KOPT-K1 (cell line): ENCODE data around the gene IFNLR1.
"Not testable (repeated sequence)": the region's sequence is repeated elsewhere in the genome, so short reads cannot be mapped to it uniquely, and the experiment has no call there.

ENCODE experiments used
- H3K27ac ChIP-seq: fragments of 200-600 bp; sonication (generic); 2 replicates; pipeline ENCODE4 v1.5.1; 2016; ENCODE audit warnings: antibody characterized with exemption, mild to moderate bottlenecking, low read depth, low read length; ENCODE audit not compliant: poor library complexity, severe bottlenecking
- H3K36me3 ChIP-seq: fragments of 200-600 bp; sonication (generic); 2 replicates; pipeline ENCODE4 v1.5.1; 2017; ENCODE audit warnings: antibody characterized with exemption, mild to moderate bottlenecking, low read length, moderate library complexity; ENCODE audit not compliant: insufficient read depth
- H3K9me3 ChIP-seq: fragments of 200-600 bp; sonication (generic); 2 replicates; pipeline ENCODE4 v1.5.1; 2017; ENCODE audit warnings: antibody characterized with exemption, low read length, mild to moderate bottlenecking; ENCODE audit not compliant: insufficient read depth, poor library complexity, severe bottlenecking

Gene IFNLR1

GRCh38 chr1:24210195-24210627 lies 23.1 kb upstream of the IFNLR1 start:
- Histone ChIP-seq H3K27ac (no peak overlapping the region), H3K36me3 (no peaks in the 10 kb centered on the region), H3K9me3 (peaks cover 7% of the 10 kb centered on the region)

GRCh38 chr1:24209097-24209496 lies 22.0 kb upstream of the IFNLR1 start:
- Histone ChIP-seq H3K9me3 (peaks cover 7% of the 10 kb centered on the region), H3K36me3 (no peaks in the 10 kb centered on the region), H3K27ac (no peak overlapping the region)

GRCh38 chr1:24207709-24208108 lies 20.6 kb upstream of the IFNLR1 start:
- Histone ChIP-seq H3K36me3 (no peaks in the 10 kb centered on the region), H3K27ac (no peak overlapping the region), H3K9me3 (peaks cover 7% of the 10 kb centered on the region)

GRCh38 chr1:24207395-24207687 lies 20.3 kb upstream of the IFNLR1 start:
- not testable (repeated sequence) for H3K9me3 ChIP-seq

GRCh38 chr1:24206516-24207394 lies 19.7 kb upstream of the IFNLR1 start:
- peaks cover under 1% of the 10 kb centered on the region for H3K9me3 ChIP-seq
- H3K36me3 ChIP-seq = no peaks in the 10 kb centered on the region
- H3K27ac ChIP-seq = no peak overlapping the region

More at GRCh38 chr1:24207395-24207687, 20.3 kb upstream of the IFNLR1 start:
- H3K27ac ChIP-seq, H3K36me3 ChIP-seq: not testable (repeated sequence)

- H3K36me3 ChIP-seq = no peaks in the 10 kb centered on the region
- H3K27ac ChIP-seq = no peak overlapping the region
- H3K9me3 ChIP-seq = no peaks in the 10 kb centered on the region
These were observed 19.0 kb upstream of the IFNLR1 start for GRCh38 chr1:24206083-24206464.

- Histone ChIP-seq H3K36me3 (no peaks in the 10 kb centered on the region), H3K9me3 (no peaks in the 10 kb centered on the region), H3K27ac (no peak overlapping the region)
These were observed 18.4 kb upstream of the IFNLR1 start for GRCh38 chr1:24205345-24206082.

GRCh38 chr1:24204116-24204515 lies 17.0 kb upstream of the IFNLR1 start:
- no peak overlapping the region for H3K27ac ChIP-seq
- no peaks in the 10 kb centered on the region for H3K9me3 ChIP-seq
- H3K36me3 ChIP-seq = no peaks in the 10 kb centered on the region

GRCh38 chr1:24203404-24203803 lies 16.3 kb upstream of the IFNLR1 start:
- H3K27ac ChIP-seq = no peak overlapping the region
- H3K9me3 ChIP-seq = no peaks in the 10 kb centered on the region
- H3K36me3 ChIP-seq = no peaks in the 10 kb centered on the region

GRCh38 chr1:24202987-24203386 lies 15.9 kb upstream of the IFNLR1 start:
- no peak overlapping the region for H3K27ac ChIP-seq
- H3K9me3 ChIP-seq = no peaks in the 10 kb centered on the region
- no peaks in the 10 kb centered on the region for H3K36me3 ChIP-seq

GRCh38 chr1:24202556-24202955 lies 15.5 kb upstream of the IFNLR1 start:
- no peak overlapping the region for H3K27ac ChIP-seq
- H3K9me3 ChIP-seq = no peaks in the 10 kb centered on the region
- H3K36me3 ChIP-seq = no peaks in the 10 kb centered on the region

GRCh38 chr1:24201941-24202440 lies 14.9 kb upstream of the IFNLR1 start:
- H3K27ac ChIP-seq = no peak overlapping the region
- H3K36me3 ChIP-seq = no peaks in the 10 kb centered on the region

GRCh38 chr1:24199291-24199900 lies 12.3 kb upstream of the IFNLR1 start:
- no peak overlapping the region for H3K27ac ChIP-seq
- H3K9me3 ChIP-seq = no peaks in the 10 kb centered on the region
- H3K36me3 ChIP-seq = no peaks in the 10 kb centered on the region

More at GRCh38 chr1:24201941-24202440, 14.9 kb upstream of the IFNLR1 start:
- no peaks in the 10 kb centered on the region for H3K9me3 ChIP-seq

- Histone ChIP-seq H3K27ac (no peak overlapping the region), H3K36me3 (no peaks in the 10 kb centered on the region), H3K9me3 (no peaks in the 10 kb centered on the region)
These were observed 11.7 kb upstream of the IFNLR1 start for GRCh38 chr1:24198766-24199165.

- H3K36me3 ChIP-seq = no peaks in the 10 kb centered on the region
- H3K9me3 ChIP-seq = no peaks in the 10 kb centered on the region
- no peak overlapping the region for H3K27ac ChIP-seq
These were observed 8.8 kb upstream of the IFNLR1 start for GRCh38 chr1:24195874-24196273.
